ENCODE data around the gene DPP10. TPM values are rescaled to one million over a fixed set of nuclear protein-coding genes. Genes with fewer than 3 reads are reported as not detected.
"Not testable (repeated sequence)": the region's sequence is repeated elsewhere in the genome, so short reads cannot be mapped to it uniquely, and the experiment has no call there.

DPP10 gene
- total and polyA plus RNA-seq, 10 donors: 0.02 TPM; not detected in 9

DNA sequence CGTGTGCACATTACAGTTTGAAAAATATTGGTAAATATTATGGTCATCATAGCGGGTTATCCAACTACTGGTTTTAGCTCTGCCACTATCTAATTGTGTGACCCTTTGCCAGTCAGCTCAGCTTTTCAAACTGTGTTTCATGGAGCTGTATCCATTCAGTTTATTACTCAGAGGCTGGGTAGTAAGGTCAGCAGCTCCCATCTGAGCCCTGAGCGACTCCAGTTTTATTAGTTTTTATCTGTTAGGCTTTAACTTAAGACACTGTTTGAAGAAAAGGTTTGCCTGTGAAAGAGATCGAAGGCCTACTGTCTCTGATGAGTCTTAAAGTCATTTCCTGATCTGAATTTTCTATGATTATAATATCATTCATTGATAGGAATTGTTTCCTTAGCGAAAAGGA, 76.3 kb downstream of the DPP10 start:
- intact Hi-C loops (cut with DNase I; ENCODE audit: low total_unique reads): no loop called here
- no peaks in the 10 kb centered on the region for H3K4me1 ChIP-seq
- H3K36me3 ChIP-seq: no peaks in the 10 kb centered on the region
- no peaks in the 10 kb centered on the region for H3K27me3 ChIP-seq (replicated peaks in 1 of 7)
- H3K27ac ChIP-seq: no peak overlapping the region
- 84 to 92% (median 88%) methylated on average over 5 of the region's 5 CpGs for WGBS, 5 donors
- H3K9me3 ChIP-seq: peaks cover 0 to 4% (median 0%) of the 10 kb centered on the region in 8 donors
- no peak overlapping the region for H3K4me3 ChIP-seq
- TF ChIP-seq POLR2AphosphoS5 (IDR thresholded peaks at IDR 0.05) (no peak), POLR2A (IDR thresholded peaks at IDR 0.05) (no peak)
- no peak for DNase-seq

DNA sequence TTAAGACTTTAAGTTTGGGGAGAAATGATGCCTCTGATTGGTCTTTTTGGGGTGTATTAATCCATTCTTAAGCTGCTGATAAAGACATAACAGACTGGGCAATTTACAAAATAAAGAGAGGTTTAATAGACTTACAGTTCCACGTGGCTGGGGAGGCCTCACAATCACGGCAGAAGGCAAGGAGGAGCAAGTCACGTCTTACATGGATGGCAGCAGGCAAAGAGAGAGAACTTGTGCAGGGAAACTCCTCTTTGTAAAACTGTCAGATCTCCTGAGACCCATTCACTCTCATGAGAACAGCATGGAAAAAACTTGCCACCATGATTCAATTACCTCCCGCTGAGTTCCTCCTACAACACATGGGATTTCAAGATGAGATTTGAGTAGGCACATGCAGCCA, 80.2 kb downstream of the DPP10 start:
- H3K27ac ChIP-seq; H3K4me3 ChIP-seq; H3K4me1 ChIP-seq; H3K27me3 ChIP-seq (replicated peaks in 1 of 7); DNase-seq; H3K9me3 ChIP-seq; intact Hi-C loops (cut with DNase I; ENCODE audit: low total_unique reads); H3K36me3 ChIP-seq: not testable (repeated sequence)
- 81 to 86% (median 84%) methylated on average over 4 of the region's 4 CpGs for WGBS, 5 donors

DNA sequence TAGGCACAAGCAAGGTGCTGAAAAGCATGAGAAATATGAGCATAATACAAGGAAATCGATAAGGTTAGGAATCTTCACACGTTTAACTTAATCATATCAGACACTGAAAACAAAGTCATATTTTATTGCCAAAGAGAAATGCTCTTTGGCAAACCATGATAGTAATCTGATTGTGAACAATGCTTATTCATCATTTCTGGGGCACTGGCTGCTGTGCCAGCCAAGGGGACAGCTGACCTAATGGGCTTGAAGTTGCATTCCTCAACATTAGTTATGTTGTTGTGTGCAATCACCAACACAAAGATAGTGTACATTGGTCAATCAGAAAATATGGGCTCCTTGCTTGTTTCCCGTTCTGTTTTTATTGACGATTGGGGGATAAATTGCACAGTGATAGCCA, 83.5 kb downstream of the DPP10 start:
- no peak for TF ChIP-seq POLR2AphosphoS5 (IDR thresholded peaks at IDR 0.05)
- TF ChIP-seq, protein P1, sequence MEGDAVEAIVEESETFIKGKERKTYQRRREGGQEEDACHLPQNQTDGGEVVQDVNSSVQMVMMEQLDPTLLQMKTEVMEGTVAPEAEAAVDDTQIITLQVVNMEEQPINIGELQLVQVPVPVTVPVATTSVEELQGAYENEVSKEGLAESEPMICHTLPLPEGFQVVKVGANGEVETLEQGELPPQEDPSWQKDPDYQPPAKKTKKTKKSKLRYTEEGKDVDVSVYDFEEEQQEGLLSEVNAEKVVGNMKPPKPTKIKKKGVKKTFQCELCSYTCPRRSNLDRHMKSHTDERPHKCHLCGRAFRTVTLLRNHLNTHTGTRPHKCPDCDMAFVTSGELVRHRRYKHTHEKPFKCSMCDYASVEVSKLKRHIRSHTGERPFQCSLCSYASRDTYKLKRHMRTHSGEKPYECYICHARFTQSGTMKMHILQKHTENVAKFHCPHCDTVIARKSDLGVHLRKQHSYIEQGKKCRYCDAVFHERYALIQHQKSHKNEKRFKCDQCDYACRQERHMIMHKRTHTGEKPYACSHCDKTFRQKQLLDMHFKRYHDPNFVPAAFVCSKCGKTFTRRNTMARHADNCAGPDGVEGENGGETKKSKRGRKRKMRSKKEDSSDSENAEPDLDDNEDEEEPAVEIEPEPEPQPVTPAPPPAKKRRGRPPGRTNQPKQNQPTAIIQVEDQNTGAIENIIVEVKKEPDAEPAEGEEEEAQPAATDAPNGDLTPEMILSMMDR (IDR thresholded peaks at IDR 0.05 in 8 of 11, conservative IDR thresholded peaks at IDR 0.05 in 3 of 11): no peak
- TF ChIP-seq POLR2A (IDR thresholded peaks at IDR 0.05): no peak
- no peak for DNase-seq
- Histone ChIP-seq H3K27ac (no peak overlapping the region), H3K4me1 (no peaks in the 10 kb centered on the region), H3K4me3 (no peak overlapping the region), H3K27me3 (replicated peaks in 1 of 7) (no peaks in the 10 kb centered on the region), H3K9me3 (peaks cover 0 to 4% (median 0%) of the 10 kb centered on the region in 8 donors), H3K36me3 (no peaks in the 10 kb centered on the region)
- intact Hi-C loops (cut with DNase I; ENCODE audit: low total_unique reads): no loop called here
- 87 to 93% (median 91%) methylated on average over 4 of the region's 4 CpGs for WGBS, 5 donors

- intact Hi-C loops (cut with DNase I; ENCODE audit: low total_unique reads): no loop called here
- WGBS, 5 donors: 68 to 89% (median 86%) methylated on average over 1 of the region's 1 CpG
Observed at GRCh38 chr2:114526841-114527240, 84.4 kb downstream of the DPP10 start.

DNA sequence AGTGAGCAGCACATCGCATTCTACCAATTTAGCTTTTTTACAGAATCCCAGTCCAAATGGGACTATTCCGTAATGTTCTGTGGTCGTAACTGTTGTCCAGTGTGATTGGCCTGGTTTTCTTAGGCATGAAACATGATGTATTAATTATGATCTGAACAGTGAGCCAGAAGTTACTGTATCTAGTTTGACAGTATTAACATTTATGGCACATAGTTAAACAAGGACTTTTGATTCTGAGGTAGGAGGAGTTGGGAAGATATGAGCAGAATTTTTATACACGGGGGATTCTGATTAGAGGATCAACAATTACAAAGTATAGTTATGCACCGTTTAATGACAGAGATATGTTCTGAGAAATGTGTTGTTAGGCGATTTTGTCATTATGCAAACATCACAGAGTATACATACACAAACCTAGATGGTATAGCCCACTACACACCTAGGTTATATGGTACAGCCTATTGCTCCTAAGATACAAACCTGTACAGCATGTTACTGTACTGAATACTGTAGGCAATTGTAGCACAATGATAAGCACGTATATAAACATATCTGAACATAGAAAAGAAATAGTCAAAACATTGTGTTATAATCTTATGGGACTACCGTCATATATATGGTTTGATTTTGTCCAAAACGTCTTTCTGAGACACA, 85.0 kb downstream of the DPP10 start:
- Histone ChIP-seq H3K36me3 (no peaks in the 10 kb centered on the region), H3K27me3 (replicated peaks in 1 of 7) (no peaks in the 10 kb centered on the region), H3K9me3 (peaks cover 0 to 3% (median 0%) of the 10 kb centered on the region in 8 donors), H3K4me1 (no peaks in the 10 kb centered on the region), H3K27ac (no peak overlapping the region), H3K4me3 (no peak overlapping the region)
- TF ChIP-seq, protein P1 (IDR thresholded peaks at IDR 0.05 in 8 of 11, conservative IDR thresholded peaks at IDR 0.05 in 3 of 11): no peak
- no peak for TF ChIP-seq POLR2AphosphoS5 (IDR thresholded peaks at IDR 0.05)
- TF ChIP-seq POLR2A (IDR thresholded peaks at IDR 0.05): no peak
- intact Hi-C loops (cut with DNase I; ENCODE audit: low total_unique reads): no loop called here
- 80 to 86% (median 83%) methylated on average over 9 of the region's 9 CpGs for WGBS, 5 donors
- DNase-seq: no peak

More at GRCh38 chr2:114526841-114527240, 84.4 kb downstream of the DPP10 start:
- TF ChIP-seq, protein P1 (IDR thresholded peaks at IDR 0.05 in 8 of 11, conservative IDR thresholded peaks at IDR 0.05 in 3 of 11): no peak
- no peak for TF ChIP-seq POLR2A (IDR thresholded peaks at IDR 0.05)
- H3K27ac ChIP-seq: no peak overlapping the region
- H3K27me3 ChIP-seq (replicated peaks in 1 of 7): no peaks in the 10 kb centered on the region
- H3K9me3 ChIP-seq: peaks cover 0 to 4% (median 0%) of the 10 kb centered on the region in 8 donors
- H3K4me1 ChIP-seq: no peaks in the 10 kb centered on the region
- H3K36me3 ChIP-seq: no peaks in the 10 kb centered on the region
- DNase-seq: no peak
- no peak overlapping the region for H3K4me3 ChIP-seq
